ENCODE data around the gene LRIG1. TPM values are rescaled to one million over a fixed set of nuclear protein-coding genes. Genes with fewer than 3 reads are reported as not detected.

The LRIG1 gene
- total RNA-seq, 1 donor from 2014 or later, result 8.2 TPM

DNA sequence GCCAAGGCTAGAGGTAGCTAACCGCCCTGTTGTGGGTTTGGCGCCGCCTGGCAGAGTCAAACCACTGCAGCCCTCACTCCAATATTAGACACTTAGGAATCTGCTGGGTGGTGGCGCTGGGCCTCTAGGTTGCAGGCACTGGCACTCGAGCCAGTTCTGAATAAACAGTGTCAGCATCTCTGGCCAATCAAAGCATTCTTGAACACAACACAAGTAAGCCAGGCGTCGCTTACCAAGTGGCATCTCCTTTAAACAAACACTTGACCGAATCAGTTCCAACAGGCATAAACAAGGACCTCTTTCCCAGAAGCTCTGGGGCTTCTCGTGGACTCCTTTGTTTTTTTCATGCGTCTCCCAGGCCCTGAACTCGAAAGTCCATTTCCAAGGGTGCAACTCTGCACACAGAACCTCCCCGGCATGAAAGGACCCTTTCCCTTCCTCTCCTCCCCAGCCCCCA is 82.3 kb downstream of the LRIG1 start:
- no peaks in the 10 kb centered on the region for H3K36me3 ChIP-seq (ENCODE audit: control insufficient read depth, insufficient read depth, low read length)
- H3K4me3 ChIP-seq (ENCODE audit: low read depth, low read length), result no peak overlapping the region
- H3K27me3 ChIP-seq (ENCODE audit: control insufficient read depth, insufficient read depth, low read length), result no peaks in the 10 kb centered on the region
- DNase-seq (ENCODE audit: low read depth), result no peak
- TF ChIP-seq, protein P1, sequence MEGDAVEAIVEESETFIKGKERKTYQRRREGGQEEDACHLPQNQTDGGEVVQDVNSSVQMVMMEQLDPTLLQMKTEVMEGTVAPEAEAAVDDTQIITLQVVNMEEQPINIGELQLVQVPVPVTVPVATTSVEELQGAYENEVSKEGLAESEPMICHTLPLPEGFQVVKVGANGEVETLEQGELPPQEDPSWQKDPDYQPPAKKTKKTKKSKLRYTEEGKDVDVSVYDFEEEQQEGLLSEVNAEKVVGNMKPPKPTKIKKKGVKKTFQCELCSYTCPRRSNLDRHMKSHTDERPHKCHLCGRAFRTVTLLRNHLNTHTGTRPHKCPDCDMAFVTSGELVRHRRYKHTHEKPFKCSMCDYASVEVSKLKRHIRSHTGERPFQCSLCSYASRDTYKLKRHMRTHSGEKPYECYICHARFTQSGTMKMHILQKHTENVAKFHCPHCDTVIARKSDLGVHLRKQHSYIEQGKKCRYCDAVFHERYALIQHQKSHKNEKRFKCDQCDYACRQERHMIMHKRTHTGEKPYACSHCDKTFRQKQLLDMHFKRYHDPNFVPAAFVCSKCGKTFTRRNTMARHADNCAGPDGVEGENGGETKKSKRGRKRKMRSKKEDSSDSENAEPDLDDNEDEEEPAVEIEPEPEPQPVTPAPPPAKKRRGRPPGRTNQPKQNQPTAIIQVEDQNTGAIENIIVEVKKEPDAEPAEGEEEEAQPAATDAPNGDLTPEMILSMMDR (IDR thresholded peaks at IDR 0.05; ENCODE audit: insufficient read depth, low read length, poor library complexity, severe bottlenecking), result no peak

DNA sequence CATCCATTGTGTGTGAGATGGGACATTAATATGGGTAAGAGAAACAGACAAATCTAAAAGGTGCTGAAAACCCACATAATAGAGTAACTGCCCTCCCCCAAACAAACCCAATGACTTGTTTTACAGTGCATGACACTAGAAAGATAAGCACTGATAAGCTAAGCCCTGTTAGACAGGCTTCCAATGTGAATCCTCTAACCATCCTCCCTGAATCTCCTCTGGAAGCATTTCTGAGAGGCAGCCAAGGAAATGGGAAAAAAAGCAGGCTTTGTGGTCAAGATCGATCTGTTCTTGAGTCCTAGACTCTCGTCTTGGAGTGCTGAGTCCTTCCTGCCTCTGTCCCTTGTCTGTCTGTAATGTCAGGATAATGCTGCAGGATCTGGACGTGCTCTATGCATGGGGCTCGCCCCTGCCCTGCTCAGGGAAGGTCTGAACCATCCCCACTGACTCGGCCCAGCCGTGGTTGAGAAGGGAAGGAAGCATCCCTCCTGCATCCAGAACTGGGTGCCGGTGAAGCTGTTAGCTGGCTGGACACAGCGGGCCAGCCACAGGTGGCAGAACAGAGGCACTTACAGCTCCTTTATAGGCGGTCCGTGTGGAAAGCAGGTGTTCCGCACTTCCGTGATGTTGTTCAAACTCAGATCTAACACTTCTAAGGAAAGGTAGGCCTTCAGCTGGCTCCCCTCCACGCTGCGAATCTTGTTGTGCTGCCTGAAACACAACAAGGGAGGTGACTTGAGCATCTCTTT is 84.1 kb downstream of the LRIG1 start:
- Histone ChIP-seq H3K27me3 (ENCODE audit: control insufficient read depth, insufficient read depth, low read length) (no peaks in the 10 kb centered on the region), H3K36me3 (ENCODE audit: control insufficient read depth, insufficient read depth, low read length) (no peaks in the 10 kb centered on the region), H3K4me3 (ENCODE audit: low read depth, low read length) (no peak overlapping the region)
- DNase-seq (ENCODE audit: low read depth), result no peak
- TF ChIP-seq, protein P1 (IDR thresholded peaks at IDR 0.05; ENCODE audit: insufficient read depth, low read length, poor library complexity, severe bottlenecking), result no peak

DNA sequence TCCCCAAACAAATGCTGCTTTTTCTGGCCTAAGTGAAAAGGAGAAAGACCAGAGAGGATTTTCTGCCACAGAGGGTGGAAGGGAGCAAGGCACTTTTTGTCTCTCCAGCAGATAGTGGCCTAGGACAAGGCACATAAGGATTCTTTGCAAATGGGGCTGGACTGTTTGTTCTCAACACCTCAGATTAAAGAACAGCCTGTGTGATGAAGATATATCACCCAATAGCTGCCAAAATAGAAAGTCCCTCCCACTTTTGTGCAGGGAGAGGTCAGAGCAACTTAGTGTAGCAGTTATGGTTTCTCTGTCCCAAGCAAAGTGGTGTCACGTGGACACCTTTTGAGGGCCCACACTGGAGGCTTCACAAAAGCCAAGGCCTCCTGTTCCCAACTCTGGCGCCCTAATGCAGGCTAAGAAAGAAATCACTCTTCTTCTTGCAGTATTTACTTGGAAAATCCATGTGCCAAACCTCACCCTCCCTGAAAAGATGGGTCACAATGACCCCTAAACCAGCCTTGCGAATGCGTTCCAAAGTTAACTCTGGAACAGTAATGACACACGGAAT is 84.9 kb downstream of the LRIG1 start:
- H3K27me3 ChIP-seq (ENCODE audit: control insufficient read depth, insufficient read depth, low read length), result no peaks in the 10 kb centered on the region

DNA sequence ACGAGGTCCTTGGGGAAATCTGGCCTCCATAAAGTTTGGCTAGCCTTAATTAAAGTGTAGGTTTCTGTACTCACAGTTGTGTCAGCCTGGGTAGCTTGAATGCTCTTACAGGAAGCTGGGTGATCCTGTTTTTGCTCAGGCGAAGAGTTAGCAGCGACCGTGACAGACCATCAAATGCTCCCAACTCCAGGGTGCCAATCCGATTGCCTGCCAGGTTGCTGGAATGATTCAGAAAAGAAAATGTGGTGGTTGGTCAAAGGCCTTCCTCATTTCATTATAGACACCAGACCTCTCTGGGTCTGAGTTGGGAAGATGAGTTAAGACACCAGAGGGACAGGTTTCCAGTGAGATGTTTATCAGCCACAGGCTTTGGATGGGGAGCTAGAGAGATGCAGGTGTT is 86.0 kb downstream of the LRIG1 start:
- no peaks in the 10 kb centered on the region for H3K27me3 ChIP-seq (ENCODE audit: control insufficient read depth, insufficient read depth, low read length)
- TF ChIP-seq, protein P1 (IDR thresholded peaks at IDR 0.05; ENCODE audit: insufficient read depth, low read length, poor library complexity, severe bottlenecking), result no peak
- no peak for DNase-seq (ENCODE audit: low read depth)

More for the DNA sequence above, 84.9 kb downstream of the LRIG1 start:
- Histone ChIP-seq H3K4me3 (ENCODE audit: low read depth, low read length) (no peak overlapping the region), H3K36me3 (ENCODE audit: control insufficient read depth, insufficient read depth, low read length) (no peaks in the 10 kb centered on the region)
- DNase-seq (ENCODE audit: low read depth), result no peak
- TF ChIP-seq, protein P1 (IDR thresholded peaks at IDR 0.05; ENCODE audit: insufficient read depth, low read length, poor library complexity, severe bottlenecking), result no peak

DNA sequence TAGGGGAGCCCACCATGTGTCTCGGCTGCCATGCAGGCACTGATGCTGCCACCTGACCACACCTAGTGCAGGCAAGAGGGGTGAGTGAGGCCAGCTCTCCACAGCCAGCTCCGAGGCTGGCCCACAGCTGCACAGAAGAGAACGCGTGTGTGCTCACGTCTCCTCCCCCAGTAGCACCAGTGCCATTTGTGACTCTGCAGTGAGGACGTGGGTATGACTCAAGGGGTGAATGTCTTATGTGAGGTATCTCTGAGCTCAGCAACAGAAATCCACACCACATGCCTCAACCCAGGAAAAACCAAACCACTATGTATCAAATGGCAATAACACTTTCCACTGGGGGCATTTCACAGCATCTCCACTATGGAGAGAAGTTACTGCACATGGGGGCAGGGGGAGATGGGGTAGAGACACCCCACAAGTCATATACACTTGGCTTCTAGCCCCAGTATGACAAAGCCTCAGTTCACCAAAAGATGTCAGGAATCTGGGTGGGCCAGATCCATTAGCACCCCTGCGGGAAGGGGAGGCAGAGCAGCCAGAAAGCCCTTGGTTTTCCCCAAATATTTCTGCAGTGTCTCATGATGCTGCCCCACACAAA is 87.6 kb downstream of the LRIG1 start:
- no peak for DNase-seq (ENCODE audit: low read depth)
- no peak overlapping the region for H3K4me3 ChIP-seq (ENCODE audit: low read depth, low read length)
- H3K36me3 ChIP-seq (ENCODE audit: control insufficient read depth, insufficient read depth, low read length), result no peaks in the 10 kb centered on the region
- TF ChIP-seq, protein P1 (IDR thresholded peaks at IDR 0.05; ENCODE audit: insufficient read depth, low read length, poor library complexity, severe bottlenecking), result no peak
- H3K27me3 ChIP-seq (ENCODE audit: control insufficient read depth, insufficient read depth, low read length), result no peaks in the 10 kb centered on the region

More for the DNA sequence above, 86.0 kb downstream of the LRIG1 start:
- Histone ChIP-seq H3K4me3 (ENCODE audit: low read depth, low read length) (no peak overlapping the region), H3K36me3 (ENCODE audit: control insufficient read depth, insufficient read depth, low read length) (no peaks in the 10 kb centered on the region)
